ENCODE measurements around the gene MKLN1. TPM values are rescaled to one million over a fixed set of nuclear protein-coding genes. Genes with fewer than 3 reads are reported as not detected.
"Not testable (repeated sequence)": the region's sequence is repeated elsewhere in the genome, so short reads cannot be mapped to it uniquely, and the experiment has no call there.

Gene MKLN1
- total RNA-seq, 1 donor from 2014 or later, result 60.4 TPM

- intact Hi-C loops (cut with DNase I), result no loop called here
- no peaks in the 10 kb centered on the region for H3K36me3 ChIP-seq
- no peak for DNase-seq
- H3K4me3 ChIP-seq, result no peak overlapping the region
- ATAC-seq, result no peak
- H3K27me3 ChIP-seq (ENCODE audit: low read depth), result no peaks in the 10 kb centered on the region
- TF ChIP-seq CTCF (IDR thresholded peaks at IDR 0.05), result no peak
- H3K4me1 ChIP-seq, result peaks cover 30% of the 10 kb centered on the region
- peaks cover 11% of the 10 kb centered on the region for H3K9me3 ChIP-seq
- H3K27ac ChIP-seq, result no peak overlapping the region
These were observed 4.1 kb downstream of the MKLN1 start for GRCh38 chr7:131331806-131332205.

- peaks cover 26% of the 10 kb centered on the region for H3K4me1 ChIP-seq
- DNase-seq; H3K27ac ChIP-seq; H3K4me3 ChIP-seq; ATAC-seq; intact Hi-C loops (cut with DNase I); H3K36me3 ChIP-seq; H3K27me3 ChIP-seq (ENCODE audit: low read depth): not testable (repeated sequence)
- peaks cover 17% of the 10 kb centered on the region for H3K9me3 ChIP-seq
These were observed 5.1 kb downstream of the MKLN1 start for GRCh38 chr7:131332729-131333128.

- intact Hi-C loops (cut with DNase I), result no loop called here
- H3K9me3 ChIP-seq, result peaks cover 17% of the 10 kb centered on the region
- peaks cover 3% of the 10 kb centered on the region for H3K4me1 ChIP-seq
- DNase-seq, result no peak
- no peak overlapping the region for H3K27ac ChIP-seq
- TF ChIP-seq CTCF (IDR thresholded peaks at IDR 0.05), result no peak
- no peak overlapping the region for H3K4me3 ChIP-seq
- no peaks in the 10 kb centered on the region for H3K27me3 ChIP-seq (ENCODE audit: low read depth)
- no peaks in the 10 kb centered on the region for H3K36me3 ChIP-seq
- ATAC-seq, result no peak
These were observed 8.1 kb downstream of the MKLN1 start for GRCh38 chr7:131335639-131336381.

- Histone ChIP-seq H3K27me3 (ENCODE audit: low read depth) (no peaks in the 10 kb centered on the region), H3K4me1 (no peaks in the 10 kb centered on the region), H3K27ac (no peak overlapping the region), H3K9me3 (peaks cover 17% of the 10 kb centered on the region), H3K4me3 (no peak overlapping the region), H3K36me3 (no peaks in the 10 kb centered on the region)
- no peak for TF ChIP-seq CTCF (IDR thresholded peaks at IDR 0.05)
- intact Hi-C loops (cut with DNase I), result no loop called here
- DNase-seq, result no peak
- ATAC-seq, result no peak
These were observed 9.3 kb downstream of the MKLN1 start for GRCh38 chr7:131336956-131337355.

- Histone ChIP-seq H3K4me1 (peaks cover 11% of the 10 kb centered on the region), H3K27me3 (ENCODE audit: low read depth) (no peaks in the 10 kb centered on the region), H3K4me3 (no peak overlapping the region), H3K9me3 (peaks cover 17% of the 10 kb centered on the region), H3K27ac (no peak overlapping the region), H3K36me3 (no peaks in the 10 kb centered on the region)
- ATAC-seq, result no peak
- no peak for DNase-seq
- no peak for TF ChIP-seq CTCF (IDR thresholded peaks at IDR 0.05)
- intact Hi-C loops (cut with DNase I), result no loop called here
These were observed 10.5 kb downstream of the MKLN1 start for GRCh38 chr7:131338173-131338572.

- no peak for DNase-seq
- Histone ChIP-seq H3K27me3 (ENCODE audit: low read depth) (no peaks in the 10 kb centered on the region), H3K36me3 (no peaks in the 10 kb centered on the region), H3K9me3 (peaks cover 17% of the 10 kb centered on the region), H3K27ac (no peak overlapping the region), H3K4me1 (peaks cover 17% of the 10 kb centered on the region), H3K4me3 (no peak overlapping the region)
- ATAC-seq, result no peak
- intact Hi-C loops (cut with DNase I), result no loop called here
- TF ChIP-seq CTCF (IDR thresholded peaks at IDR 0.05), result no peak
These were observed 11.2 kb downstream of the MKLN1 start for GRCh38 chr7:131338691-131339390.
